ENCODE data around the gene MSX1.

MSX1 gene

GRCh38 chr4:4871242-4871572 is 11.7 kb downstream of the MSX1 start:
- no peak for DNase-seq

- DNase-seq = no peak
These were observed 12.3 kb downstream of the MSX1 start for GRCh38 chr4:4871573-4872313.

- no peak for DNase-seq
These were observed 12.9 kb downstream of the MSX1 start for GRCh38 chr4:4872314-4872903.

- DNase-seq = no peak
These were observed 13.7 kb downstream of the MSX1 start for GRCh38 chr4:4873203-4873602.

GRCh38 chr4:4874254-4874653 is 14.8 kb downstream of the MSX1 start:
- DNase-seq = no peak

- DNase-seq = no peak
These were observed 15.7 kb downstream of the MSX1 start for GRCh38 chr4:4875147-4875546.

- no peak for DNase-seq
These were observed 16.1 kb downstream of the MSX1 start for GRCh38 chr4:4875611-4876010.

- no peak for DNase-seq
These were observed 17.6 kb downstream of the MSX1 start for GRCh38 chr4:4876945-4877661.

GRCh38 chr4:4880492-4880891 is 21.0 kb downstream of the MSX1 start:
- no peak for DNase-seq

GRCh38 chr4:4881432-4881831 is 22.0 kb downstream of the MSX1 start:
- DNase-seq = no peak

GRCh38 chr4:4884611-4885010 is 25.1 kb downstream of the MSX1 start:
- DNase-seq = no peak

GRCh38 chr4:4887426-4887825 is 28.0 kb downstream of the MSX1 start:
- DNase-seq = no peak

- DNase-seq = no peak
These were observed 29.2 kb downstream of the MSX1 start for GRCh38 chr4:4888695-4889094.

- no peak for DNase-seq
These were observed 30.3 kb downstream of the MSX1 start for GRCh38 chr4:4889781-4890180.

- no peak for DNase-seq
These were observed 31.2 kb downstream of the MSX1 start for GRCh38 chr4:4890574-4891255.

- DNase-seq = no peak
These were observed 34.3 kb downstream of the MSX1 start for GRCh38 chr4:4893721-4894120.

- DNase-seq = no peak
These were observed 39.9 kb downstream of the MSX1 start for GRCh38 chr4:4899202-4899925.

GRCh38 chr4:4901877-4902276 is 42.4 kb downstream of the MSX1 start:
- DNase-seq = no peak

- DNase-seq = no peak
These were observed 52.7 kb downstream of the MSX1 start for GRCh38 chr4:4912155-4912554.

GRCh38 chr4:4913147-4913561 is 53.7 kb downstream of the MSX1 start:
- DNase-seq = no peak

All from activated effector memory CD4-positive, alpha-beta T cell treated with Interleukin-2 at 50 U/mL for 16 hours (primary cell).